LNCaP clone FGC (cell line): Measurements from ENCODE around the gene SOD2.
A peak's percentile ranks its signal among the peaks of the same experiment; 100 is the strongest.
"Not testable (repeated sequence)": the region's sequence is repeated elsewhere in the genome, so short reads cannot be mapped to it uniquely, and the experiment has no call there.

Experiments
- DNase-seq: peaks from one replicate; pipeline ENCODE4 v3.0.0-alpha.2; 2011; ENCODE audit warnings: low read depth
- H3K4me3 ChIP-seq: 2 replicates; pipeline ENCODE4 v1.5.1; 2011; ENCODE audit warnings: mild to moderate bottlenecking, low read depth, low read length, control low read depth
- CTCF ChIP-seq: IDR thresholded peaks from 2 replicates; pipeline ENCODE4 v1.5.1; 2012; ENCODE audit warnings: mild to moderate bottlenecking; ENCODE audit not compliant: control insufficient read depth, insufficient read depth; ENCODE audit errors: extremely low read depth

The SOD2 gene

GRCh38 chr6:159729598-159730331 lies 36.7 kb upstream of the SOD2 start:
- H3K4me3 ChIP-seq, result peak overlapping the region; percentile 72
- TF ChIP-seq CTCF, result no peak
- peak; percentile 33 for DNase-seq

GRCh38 chr6:159728531-159728964 lies 35.5 kb upstream of the SOD2 start:
- peak overlapping the region; percentile 72 for H3K4me3 ChIP-seq
- no peak for TF ChIP-seq CTCF
- no peak for DNase-seq

- no peak for DNase-seq
- peak overlapping the region; percentile 72 for H3K4me3 ChIP-seq
- no peak for TF ChIP-seq CTCF
Observed at GRCh38 chr6:159727717-159728445, 34.8 kb upstream of the SOD2 start.

- TF ChIP-seq CTCF, result no peak
- peak within 1 kb of the TSS; percentile 72 for H3K4me3 ChIP-seq
- DNase-seq, result peak; percentile 95
Observed at GRCh38 chr6:159726918-159727716, 34.1 kb upstream of the SOD2 start, which contains the start of gene WTAP. WTAP (plus strand) TSS chr6:159727506; CDS start chr6:159736266, 8,760 bp downstream.

- peak; percentile 18 for DNase-seq
- peak overlapping the region; percentile 72 for H3K4me3 ChIP-seq
- TF ChIP-seq CTCF, result no peak
Observed at GRCh38 chr6:159726255-159726917, 33.3 kb upstream of the SOD2 start.

- not testable (repeated sequence) for DNase-seq
- H3K4me3 ChIP-seq, result peak overlapping the region; percentile 72; the same call in 1 of the 2 replicates
Observed at GRCh38 chr6:159725208-159725607, 32.2 kb upstream of the SOD2 start.
